Muscle of back (tissue), 11 donors: ENCODE measurements around the gene PRKCI. TPM values are rescaled to one million over a fixed set of nuclear protein-coding genes. Genes with fewer than 3 reads are reported as not detected.
"Not testable (repeated sequence)": the region's sequence is repeated elsewhere in the genome, so short reads cannot be mapped to it uniquely, and the experiment has no call there.

Source experiments
- DNase-seq, 3 donors: peaks; one replicate each; pipeline versions ENCODE4 v3.0.0 to v3.0.0-alpha.2; 2013
- polyA plus RNA-seq, 10 donors: library from polyadenylated mRNA; unstranded; fragments of 120-200 nt; gene quantifications; one replicate each; pipeline ENCODE4 v1.2.1, GENCODE V29; 2013; ENCODE audit not compliant: insufficient read length in 10 of 10

Gene PRKCI
- polyA plus RNA-seq, 10 donors: 15.3 to 30.4 (median 21.9) TPM

DNA sequence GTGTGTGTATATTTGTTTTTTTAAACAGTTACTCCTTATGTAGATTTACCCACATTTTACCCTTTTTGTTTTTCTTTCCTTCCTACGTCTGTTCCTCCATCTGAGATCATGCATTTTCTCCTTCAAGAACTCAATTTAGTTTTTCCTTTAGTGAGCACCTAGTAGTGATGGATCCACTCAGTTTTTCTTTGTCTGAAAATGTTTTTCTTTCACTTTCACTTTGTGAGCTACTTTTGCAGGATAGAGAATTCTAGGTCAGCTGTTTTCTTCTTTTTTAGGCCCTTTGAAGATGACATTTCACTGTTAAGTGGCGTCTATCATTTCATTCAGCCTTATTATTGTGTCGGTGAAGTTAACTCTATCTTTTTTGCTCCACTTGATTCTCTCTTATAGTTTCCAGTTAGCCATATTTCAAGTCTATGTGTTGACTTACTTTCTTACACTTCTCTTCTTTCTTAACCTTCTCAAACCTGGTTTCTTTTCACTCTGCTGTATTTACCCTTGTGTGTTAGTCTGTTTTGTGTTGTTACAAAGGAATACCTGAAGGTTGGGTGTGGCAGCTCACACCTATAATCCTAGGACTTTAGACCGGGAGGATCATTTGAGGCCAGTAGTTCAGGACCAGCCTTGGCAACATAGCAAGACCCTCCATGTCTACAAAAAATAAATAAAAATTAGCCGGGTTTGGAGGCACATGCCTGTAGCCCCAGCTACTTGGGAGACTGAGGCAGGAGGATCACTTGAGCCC, 55.8 kb downstream of the PRKCI start:
- DNase-seq: no peak

DNA sequence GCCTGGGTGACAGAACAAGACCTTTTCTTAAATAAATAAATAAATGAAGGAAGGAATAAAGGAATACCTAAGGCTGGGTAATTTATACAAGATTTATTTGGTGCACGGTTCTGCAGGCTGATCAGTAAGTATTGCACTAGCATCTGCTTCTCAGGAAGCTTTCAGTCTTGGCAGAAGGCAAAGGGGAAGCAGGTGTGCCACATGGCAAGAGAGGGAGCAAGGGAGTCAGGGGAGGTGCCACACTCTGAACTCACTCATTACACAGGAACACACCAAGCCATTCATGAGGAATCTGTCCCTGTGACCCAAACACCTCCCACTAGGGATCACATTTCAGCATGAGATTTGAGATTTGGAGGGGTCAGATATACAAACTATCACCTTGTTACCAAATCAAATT, 56.4 kb downstream of the PRKCI start:
- DNase-seq: no peak

DNA sequence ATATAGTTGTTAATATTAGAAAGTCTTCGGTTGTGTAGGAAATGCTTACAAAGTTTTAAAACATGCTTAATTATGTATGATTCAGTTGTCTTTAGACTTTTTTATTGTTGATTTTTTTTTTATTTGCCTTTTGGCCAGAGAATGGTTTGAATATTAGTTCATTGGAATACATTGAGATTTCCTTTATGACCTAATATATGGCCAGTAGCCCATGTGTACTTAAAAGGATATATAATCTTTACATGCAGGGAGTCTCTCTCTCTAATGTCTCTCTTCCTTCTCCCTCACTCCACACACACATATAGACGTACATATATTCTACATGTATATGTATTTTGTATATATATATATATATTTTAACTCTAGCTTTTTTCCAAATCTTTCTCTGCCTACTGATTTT, 68.0 kb downstream of the PRKCI start:
- peak in 2 of 3 donors; percentile 6 to 22 for DNase-seq

DNA sequence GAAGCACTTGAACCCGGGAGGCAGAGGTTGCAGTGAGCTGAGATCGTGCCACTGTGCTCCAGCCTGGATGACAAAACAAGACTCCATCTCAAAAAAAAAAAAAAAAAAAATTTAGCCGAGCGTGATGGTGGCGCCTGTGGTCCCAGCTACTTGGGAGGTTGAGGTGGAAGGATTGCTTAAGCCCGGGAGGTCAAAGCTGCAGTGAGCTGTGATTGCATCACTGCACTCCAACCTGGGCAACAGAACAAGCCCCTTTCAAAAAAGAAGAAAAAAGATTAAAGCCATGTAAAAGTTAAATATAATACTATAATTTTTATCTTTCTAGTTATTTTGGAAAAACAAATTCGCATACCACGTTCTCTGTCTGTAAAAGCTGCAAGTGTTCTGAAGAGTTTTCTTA, 73.4 kb downstream of the PRKCI start:
- no peak for DNase-seq

DNA sequence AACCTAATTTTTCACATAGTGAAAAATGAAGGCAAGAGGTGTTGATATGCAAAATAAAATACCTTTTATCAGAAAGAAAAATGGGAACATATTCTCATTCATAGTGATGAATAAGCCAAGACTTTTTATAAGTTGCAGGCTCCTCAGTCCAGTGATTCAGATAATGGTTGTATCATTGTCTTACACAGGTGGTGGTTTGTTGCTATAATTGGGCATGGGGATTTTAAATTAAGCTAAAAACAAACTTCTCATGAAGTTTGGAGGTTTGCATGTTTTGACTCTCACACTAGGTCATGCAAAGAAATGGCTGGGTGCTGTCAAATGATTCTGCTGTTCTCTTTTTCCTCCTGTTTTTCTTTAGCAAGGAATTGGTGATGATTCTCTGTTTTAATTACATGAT, 74.5 kb downstream of the PRKCI start:
- no peak for DNase-seq

DNA sequence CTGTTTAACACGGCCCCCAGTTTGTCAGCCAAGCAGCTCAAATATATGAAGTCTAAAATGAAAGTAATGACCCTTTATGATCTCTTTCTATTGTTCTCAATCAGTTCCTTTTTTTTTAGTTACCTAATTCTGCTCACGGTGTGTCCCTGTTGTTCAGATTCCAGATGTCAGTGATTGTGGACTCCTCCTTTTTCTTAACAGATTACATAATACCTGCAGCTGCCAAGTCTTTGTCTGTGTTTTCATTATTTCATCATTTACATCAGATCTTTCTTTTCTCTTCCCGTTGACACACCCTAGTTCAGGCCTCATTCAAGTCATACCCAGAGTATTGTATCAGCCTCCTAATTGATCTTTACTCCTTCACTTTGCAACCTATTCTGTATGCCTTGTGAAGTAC, 79.2 kb downstream of the PRKCI start:
- peak; percentile 10 to 55 (median 29) for DNase-seq

DNA sequence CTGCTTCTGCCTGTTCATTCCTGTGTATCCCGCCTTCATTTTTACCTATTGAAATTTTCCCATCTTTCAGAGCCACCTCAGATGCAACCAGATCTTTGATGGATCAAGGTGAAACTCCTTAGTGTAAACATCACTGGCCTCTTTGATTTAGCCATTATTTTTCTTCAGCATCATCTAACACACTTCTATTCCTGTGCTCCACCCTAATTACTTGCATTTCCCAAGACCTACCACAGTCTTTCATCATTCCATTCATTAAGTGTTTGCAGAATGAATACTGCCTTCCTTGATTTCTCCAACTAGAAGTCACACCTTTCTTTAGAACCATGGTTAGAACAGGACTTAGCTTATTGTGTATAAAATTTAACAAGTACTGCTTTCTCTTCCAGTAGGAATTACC, 79.8 kb downstream of the PRKCI start:
- DNase-seq: no peak

DNA sequence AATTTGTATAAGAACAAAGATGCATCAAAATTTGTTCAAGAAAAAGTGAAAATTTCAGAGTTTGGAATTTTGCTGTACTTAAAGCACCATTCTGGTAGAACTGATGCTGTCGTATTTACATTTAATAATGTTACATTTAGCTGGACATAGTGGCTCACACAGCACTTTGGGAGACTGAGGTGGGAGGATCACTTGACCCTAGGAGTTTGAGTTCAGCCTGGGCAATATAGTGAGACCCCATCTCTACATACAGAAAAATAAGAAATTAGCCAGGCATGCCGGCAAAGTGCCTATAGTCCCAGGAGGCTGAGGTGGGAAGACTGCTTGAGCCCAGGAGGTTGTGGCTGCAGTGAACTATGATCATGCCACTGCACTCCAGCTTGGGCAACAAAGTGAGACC, 83.8 kb downstream of the PRKCI start:
- no peak for DNase-seq

DNA sequence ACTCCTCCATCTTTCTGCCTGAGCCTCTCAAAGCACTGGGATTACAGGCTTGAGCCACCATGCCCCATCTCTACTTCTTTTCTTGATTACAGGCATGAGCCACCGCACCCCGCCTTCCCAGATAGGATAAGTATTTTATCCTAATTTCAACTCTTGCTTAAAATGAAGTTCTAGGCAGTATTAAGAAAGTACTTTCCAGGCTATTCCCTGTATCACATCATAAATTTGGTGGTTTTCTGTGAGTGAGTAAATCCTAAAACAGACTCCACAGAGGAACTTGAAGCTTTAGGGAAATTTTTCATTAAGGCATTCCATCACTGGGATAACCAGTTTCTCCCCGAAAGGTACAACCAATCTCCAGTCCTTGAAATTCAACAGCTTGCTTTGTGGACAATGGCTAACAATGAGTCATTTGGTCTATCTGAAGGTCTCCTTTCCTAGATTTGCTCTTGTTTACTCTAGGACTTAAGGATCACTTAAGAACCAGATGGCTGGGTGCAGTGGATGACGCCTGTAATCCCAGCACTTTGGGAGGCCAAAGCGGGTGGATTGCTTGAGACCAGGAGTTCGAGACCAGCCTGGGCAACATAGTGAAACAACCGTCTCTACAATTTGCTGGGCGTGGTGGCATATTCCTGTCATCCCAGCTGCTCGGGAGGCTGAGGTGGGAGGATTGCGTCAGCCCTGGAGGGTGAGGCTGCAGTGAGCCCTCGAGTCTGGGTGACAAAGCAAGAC, 85.6 kb downstream of the PRKCI start:
- DNase-seq: no peak

DNA sequence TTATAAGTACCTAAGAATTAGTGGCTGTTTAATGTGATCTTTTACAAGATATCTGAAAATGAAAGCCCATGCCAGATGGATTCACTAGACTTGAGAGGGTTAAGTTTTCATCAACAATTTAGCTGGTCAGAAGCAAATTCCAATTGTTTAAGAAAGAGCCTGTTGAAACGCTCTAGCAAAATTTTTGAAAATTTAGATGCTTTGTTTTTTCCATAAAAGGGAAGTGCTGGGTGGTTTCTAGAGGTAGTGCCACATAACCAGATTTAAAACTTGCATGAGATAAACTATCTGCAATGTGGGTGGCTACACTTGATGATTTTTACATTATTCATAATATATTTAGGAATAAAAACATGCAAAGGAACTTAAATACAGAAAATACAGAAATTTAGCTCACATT, 86.8 kb downstream of the PRKCI start:
- DNase-seq: no peak

DNA sequence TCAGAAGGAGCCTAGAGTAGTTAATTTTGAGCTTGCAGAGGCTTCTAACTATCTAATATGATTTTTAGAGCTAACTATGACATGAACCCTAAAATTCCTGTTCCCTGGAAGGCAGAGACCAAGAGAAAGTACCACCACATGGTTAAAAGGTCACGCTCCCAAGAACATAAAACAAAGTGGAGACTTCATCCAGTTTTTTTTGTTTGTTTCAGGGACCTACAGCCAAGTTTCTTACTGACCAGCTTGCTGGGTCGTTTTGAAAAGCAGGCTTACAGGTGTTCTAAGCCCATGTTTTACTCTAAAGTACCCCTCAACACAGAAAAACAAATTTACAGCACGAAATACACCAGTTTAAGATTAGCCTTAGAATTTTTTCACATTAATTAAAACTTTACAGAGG, 95.7 kb downstream of the PRKCI start:
- DNase-seq: no peak

DNA sequence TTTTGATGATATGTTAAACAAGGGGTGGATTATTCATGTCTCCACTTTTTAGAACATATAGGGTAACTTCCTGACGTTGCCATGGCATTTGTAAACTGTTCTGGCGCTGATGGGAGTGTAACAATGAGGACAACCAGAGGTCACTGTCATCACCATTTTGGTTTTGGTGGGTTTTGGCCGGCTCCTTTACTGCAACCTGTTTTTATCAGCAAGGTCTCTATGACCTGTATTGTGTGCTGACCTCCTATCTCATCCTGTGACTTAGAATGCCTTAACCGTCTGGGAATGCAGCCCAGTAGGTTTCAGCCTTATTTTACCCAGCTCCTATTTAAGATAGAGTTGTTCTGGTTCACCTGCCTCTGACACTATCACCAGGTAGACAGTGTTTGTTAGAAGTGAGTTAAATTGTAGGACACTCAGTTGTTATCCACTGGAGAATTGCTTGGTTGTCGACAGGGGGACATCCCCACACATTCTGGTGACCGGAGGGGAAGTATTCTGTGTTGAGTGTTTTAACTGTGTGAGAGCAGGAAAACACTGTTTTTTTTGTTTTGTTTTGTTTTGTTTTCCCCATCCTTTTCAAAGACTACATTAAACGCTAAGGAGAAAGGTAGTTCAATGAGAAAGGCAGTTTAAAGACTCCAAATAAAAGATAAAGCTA, 98.4 kb downstream of the PRKCI start:
- no peak for DNase-seq

DNA sequence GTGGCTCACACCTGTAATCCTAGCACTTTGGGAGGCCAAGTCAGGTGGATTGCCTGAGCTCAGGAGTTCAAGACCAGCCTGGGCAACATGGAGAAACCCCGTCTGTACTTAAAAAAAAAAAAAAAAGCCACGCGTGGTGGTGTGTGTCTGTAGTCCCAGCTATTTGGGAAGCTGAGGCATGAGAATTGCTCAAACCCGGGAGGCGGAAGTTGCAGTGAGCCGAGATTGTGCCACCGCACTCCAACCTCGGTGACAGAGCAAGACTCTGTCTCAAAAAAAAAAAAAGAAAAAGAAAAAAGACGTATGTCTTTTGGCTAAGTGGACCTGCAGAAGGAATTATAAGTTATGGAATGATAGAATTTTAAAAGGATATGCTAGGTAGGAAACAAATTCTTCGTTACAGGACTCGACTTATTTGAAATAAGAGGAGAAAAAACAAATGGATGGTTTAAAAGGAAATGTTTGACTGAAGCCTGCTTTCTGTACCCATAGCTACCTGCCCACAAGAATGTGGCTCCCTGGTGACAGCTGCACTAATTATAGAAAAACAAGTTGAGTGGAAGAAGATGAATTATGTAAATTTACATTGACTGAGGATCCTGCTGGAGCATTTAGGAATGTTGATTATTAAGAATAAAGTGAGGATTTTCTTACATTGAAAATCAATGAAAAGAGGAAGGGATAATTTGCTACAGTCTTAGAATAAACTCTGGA, 99.3 kb downstream of the PRKCI start:
- no peak for DNase-seq

DNA sequence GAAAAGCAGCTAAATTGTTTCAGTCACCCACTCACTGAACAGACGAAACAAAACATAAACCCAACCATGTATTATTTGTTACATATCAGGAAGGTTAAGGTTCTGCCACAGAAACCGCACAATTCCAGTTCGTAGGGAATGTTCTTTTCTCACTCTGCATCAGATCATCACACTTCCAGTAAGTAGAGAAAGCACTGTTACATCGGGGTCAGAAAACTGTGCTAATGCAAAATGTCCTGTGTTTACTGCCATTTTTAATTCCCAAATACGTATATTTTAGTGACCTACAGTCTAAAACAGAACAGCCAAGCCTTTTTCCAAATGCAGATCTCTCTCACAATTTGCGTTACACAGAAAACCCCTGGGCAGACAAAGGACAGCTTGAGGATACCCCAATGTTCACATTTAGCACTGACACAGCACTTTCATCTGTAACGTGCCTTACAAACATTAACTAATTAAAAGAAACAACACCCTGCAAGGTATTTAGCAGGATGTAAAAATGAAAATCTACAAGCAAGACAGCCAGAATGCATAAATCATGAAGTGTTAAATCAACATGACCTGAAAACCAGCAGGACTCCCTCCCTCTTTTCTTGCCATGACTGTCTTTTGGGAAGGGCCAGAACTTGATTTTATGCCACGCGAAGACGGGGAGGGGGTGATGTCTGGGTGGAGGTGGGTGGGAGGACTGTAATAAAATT, 100.5 kb downstream of the PRKCI start:
- no peak for DNase-seq

DNA sequence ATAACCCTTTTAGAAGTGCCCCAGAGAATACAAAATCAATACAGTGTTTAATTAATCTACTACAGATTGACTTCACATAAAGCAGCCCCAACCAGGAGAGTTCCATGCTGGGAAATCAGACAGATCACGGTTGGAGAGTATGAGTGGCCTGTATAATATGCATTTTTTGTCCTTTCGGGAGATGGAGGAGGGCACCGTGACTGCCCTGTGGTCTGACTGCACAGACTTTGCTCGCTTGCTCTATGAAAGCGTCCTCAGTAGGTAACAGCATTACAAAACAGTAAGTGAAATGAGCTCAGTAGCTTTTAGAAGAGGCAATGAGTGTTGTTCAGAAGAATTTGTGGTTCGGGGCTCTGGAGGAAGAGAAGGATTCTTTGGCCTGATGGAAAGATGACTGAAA, 101.1 kb downstream of the PRKCI start:
- DNase-seq: no peak

DNA sequence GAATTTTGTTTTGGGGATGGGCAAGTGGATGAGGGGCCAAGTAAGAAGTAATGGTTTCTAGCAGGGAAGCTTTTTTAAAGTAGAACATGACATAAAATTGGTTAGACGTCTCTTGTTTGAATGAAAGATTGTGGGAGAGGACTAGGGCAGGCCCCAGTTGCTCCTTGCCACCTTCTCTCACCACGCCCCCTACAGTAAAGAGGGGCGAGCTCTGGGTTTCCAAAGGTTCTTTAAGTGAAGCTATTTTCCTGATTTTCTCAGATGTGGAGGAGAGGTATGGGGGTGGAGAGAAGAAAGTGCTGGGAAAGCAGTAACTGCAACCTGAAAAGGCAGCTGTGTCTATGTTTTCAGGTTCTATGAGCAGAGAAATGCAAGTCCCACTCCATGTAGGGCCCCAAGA, 102.7 kb downstream of the PRKCI start:
- DNase-seq: no peak

DNA sequence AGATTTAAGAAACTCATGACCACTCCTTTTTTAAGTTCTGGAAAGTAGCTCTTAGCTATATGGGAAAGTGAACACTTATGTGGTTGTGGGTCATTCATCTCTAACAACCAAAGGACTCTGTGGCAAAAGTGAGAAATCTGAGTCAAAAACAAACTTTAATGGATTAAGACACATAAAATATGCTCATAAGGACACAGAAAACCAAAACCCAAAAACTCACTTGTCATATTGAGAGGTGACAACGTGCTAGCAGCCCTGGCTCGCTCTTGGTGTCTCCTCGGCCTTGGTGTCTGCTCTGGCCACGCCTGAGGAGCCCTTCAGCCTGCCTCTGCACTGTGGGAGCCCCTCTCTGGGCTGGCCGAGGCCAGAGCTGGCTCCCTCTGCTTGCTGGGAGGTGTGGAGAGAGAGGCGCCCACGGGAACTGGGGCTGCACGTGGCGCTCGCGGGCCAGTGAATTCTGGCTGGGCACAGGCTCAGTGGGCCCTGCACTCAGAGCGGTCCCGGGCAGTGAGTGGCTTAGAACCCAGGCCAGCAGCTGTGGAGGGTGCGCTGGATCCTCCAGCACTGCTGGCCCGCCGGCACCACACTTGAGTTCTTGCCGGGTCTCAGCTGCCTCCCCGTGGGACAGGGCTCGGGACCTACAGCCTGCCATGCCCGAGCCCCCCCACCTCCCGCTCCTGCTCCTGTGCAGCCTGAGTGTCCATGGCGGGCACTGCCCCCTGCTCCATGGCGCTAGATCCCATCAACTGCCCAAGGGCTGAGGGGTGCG, 105.0 kb downstream of the PRKCI start:
- DNase-seq: no peak

DNA sequence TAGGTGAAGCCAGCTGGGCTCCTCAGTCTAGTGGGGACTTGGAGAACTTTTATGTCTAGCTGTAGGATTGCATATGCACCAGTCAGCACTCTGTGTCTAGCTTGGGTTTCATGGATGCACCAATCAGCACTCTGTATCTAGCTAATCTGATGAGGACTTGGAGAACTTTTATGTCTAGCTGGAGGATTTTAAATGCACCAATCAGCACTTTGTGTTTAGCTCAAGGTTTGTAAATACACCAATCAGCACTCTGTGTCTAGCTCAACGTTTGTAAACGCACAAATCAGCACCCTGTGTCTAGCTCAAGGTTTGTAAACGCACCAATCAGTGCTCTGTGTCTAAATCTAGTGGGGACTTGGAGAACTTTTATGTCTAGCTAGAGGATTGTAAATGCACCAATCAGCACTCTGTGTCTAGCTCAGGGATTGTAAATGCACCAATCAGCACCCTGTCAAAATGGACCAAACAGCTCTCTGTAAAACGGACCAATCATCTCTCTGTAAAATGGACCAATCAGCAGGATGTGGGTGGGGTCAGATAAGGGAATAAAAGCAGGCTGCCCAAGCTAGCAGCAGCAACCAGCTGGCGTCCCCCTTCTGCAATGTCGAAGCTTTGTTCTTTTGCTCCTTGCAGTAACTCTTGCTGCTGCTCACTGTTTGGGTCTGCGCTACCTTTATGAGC, 105.8 kb downstream of the PRKCI start:
- not testable (repeated sequence) for DNase-seq

DNA sequence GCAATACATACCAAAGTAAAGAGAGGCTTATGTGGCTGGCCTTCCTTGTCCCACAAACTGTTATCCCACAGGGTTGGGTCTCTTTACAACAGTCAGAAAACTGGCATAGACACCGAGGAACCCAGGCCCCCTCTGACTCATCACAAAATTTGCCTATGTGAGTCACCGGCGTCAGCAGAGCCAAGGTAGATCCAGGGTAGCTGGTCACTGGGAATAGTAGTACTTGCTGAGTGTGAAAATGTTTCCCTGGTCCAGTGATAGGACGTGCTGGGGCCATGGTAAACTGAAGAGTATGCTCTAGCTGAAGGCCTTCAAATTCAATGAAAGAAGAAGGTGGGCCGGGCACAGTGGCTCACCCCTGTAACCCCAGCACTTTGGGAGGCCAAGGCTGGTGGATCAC, 108.1 kb downstream of the PRKCI start:
- DNase-seq: no peak

DNA sequence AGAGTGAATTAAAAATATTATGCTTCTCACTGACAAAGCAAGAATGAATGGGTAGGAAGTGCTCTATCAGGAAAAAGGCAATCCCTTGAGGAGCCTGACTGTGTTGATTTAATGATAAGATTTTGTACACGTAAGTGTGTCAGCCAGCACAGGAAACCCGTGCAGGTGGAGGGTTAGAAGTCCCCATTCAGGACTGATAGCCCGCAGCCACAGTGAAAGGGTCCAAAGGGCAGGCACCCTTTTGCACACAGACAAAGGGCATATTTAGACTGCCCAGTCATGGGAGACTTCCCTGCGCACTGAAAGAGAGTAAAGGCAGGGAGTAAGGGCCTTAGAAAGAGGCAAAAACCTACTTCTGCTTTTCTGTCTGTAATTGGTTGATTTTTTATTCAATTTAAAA, 108.9 kb downstream of the PRKCI start:
- no peak for DNase-seq
